K562 (cell line): Measurements from ENCODE around the gene OOSP1. TPM values are rescaled to one million over a fixed set of nuclear protein-coding genes. Genes with fewer than 3 reads are reported as not detected.

Experiments used
- ARID1B ChIP-seq: fragments of 450-650 bp; IDR thresholded peaks from 2 replicates; pipeline ENCODE4 v1.6.1; 2016; ENCODE audit warnings: antibody characterized with exemption, mild to moderate bottlenecking, inconsistent platforms
- CREB3 ChIP-seq: fragments of 450-650 bp; conservative IDR thresholded peaks from 2 replicates; pipeline ENCODE4 v1.6.1; 2016; ENCODE audit warnings: missing genetic modification characterization, low read depth, mild to moderate bottlenecking, missing compliant biosample characterization, moderate library complexity
- DACH1 ChIP-seq: fragments of 450-650 bp; IDR thresholded peaks from 2 replicates; pipeline ENCODE4 v1.6.1; 2018; ENCODE audit not compliant: partially characterized antibody
- ELF2 ChIP-seq: fragments of 250-450 bp; sonication (Bioruptor Pico); IDR thresholded peaks from 2 replicates; pipeline ENCODE4 v1.5.0; 2021; ENCODE audit warnings: mild to moderate bottlenecking
- FOSL1 ChIP-seq: fragments of 200-800 bp; sonication (Bioruptor generic); conservative IDR thresholded peaks from 2 replicates; pipeline ENCODE4 v1.6.1; 2016; ENCODE audit warnings: missing genetic modification characterization, missing compliant biosample characterization
- FOXA3 ChIP-seq, 2 experiments: fragments of 450-650 bp in 1 of 2; sonication (generic) in 1 of 2; formaldehyde crosslinking; IDR thresholded peaks in 1 of 2; conservative IDR thresholded peaks in 1 of 2; 2 replicates each; pipeline versions ENCODE4 v1.4.0 to v1.8.0; 2020 to 2022; ENCODE audit warnings: mild to moderate bottlenecking in 2 of 2, missing genetic modification reagents in 1 of 2
- JUN ChIP-seq, 2 experiments: sonication (generic) in 1 of 2; formaldehyde crosslinking in 1 of 2; IDR thresholded peaks; 2 replicates each; pipeline versions ENCODE4 v1.6.1 to v1.8.0; 2012 to 2022; ENCODE audit warnings: borderline replicate concordance in 2 of 2, mild to moderate bottlenecking in 2 of 2, improper control_type of control experiment in 1 of 2, low read depth in 1 of 2, low read length in 1 of 2, missing genetic modification reagents in 1 of 2
- KAT7 ChIP-seq: sonication (generic); formaldehyde crosslinking; IDR thresholded peaks from 2 replicates; pipeline ENCODE4 v1.8.0; 2022; ENCODE audit warnings: missing genetic modification reagents, mild to moderate bottlenecking, borderline replicate concordance
- MYNN ChIP-seq, 2 experiments: sonication (generic); formaldehyde crosslinking in 1 of 2; IDR thresholded peaks; 2 replicates each; pipeline versions ENCODE4 v1.5.0 to v1.6.1; 2016 to 2020; ENCODE audit warnings: antibody characterized with exemption in 1 of 2, missing genetic modification reagents in 1 of 2
- NFATC3 ChIP-seq: fragments of 450-650 bp; IDR thresholded peaks from 2 replicates; pipeline ENCODE4 v1.6.1; 2017; ENCODE audit warnings: mild to moderate bottlenecking
- NR4A1 ChIP-seq, 2 experiments: fragments of 250-450 bp in 1 of 2; fragments of 450-650 bp in 1 of 2; sonication (Bioruptor Pico) in 1 of 2; IDR thresholded peaks; 2 replicates each; pipeline versions ENCODE4 v1.4.0 to v1.6.1; 2016 to 2020; ENCODE audit warnings: mild to moderate bottlenecking in 2 of 2, missing compliant biosample characterization in 1 of 2, missing genetic modification characterization in 1 of 2, moderate library complexity in 1 of 2
- OTX1 ChIP-seq: fragments of 450-650 bp; formaldehyde crosslinking; IDR thresholded peaks from 2 replicates; pipeline ENCODE4 v1.4.0; 2022; ENCODE audit warnings: mild to moderate bottlenecking
- PCBP1 ChIP-seq: fragments of 200-400 bp; formaldehyde crosslinking; IDR thresholded peaks from 2 replicates; pipeline ENCODE4 v1.6.1; 2018; ENCODE audit warnings: mild to moderate bottlenecking, low read depth, low read length; ENCODE audit not compliant: poor library complexity, severe bottlenecking
- POLR2A ChIP-seq: fragments of 450-650 bp; conservative IDR thresholded peaks from 2 replicates; pipeline ENCODE4 v1.6.1; 2016
- POLR2AphosphoS5 ChIP-seq: IDR thresholded peaks from 2 replicates; pipeline ENCODE4 v1.6.1; 2011; ENCODE audit warnings: mild to moderate bottlenecking, low read depth, low read length, moderate library complexity; ENCODE audit not compliant: control insufficient read depth, insufficient read depth
- SMAD3 ChIP-seq: fragments of 450-650 bp; formaldehyde crosslinking; conservative IDR thresholded peaks from 2 replicates; pipeline ENCODE4 v1.4.0; 2020; ENCODE audit warnings: mild to moderate bottlenecking
- SRSF3 ChIP-seq: fragments of 200-400 bp; formaldehyde crosslinking; IDR thresholded peaks from 2 replicates; pipeline ENCODE4 v1.6.1; 2016; ENCODE audit warnings: mild to moderate bottlenecking, low read length, moderate library complexity; ENCODE audit not compliant: insufficient read depth
- ZBTB33 ChIP-seq: sonication (generic); formaldehyde crosslinking; IDR thresholded peaks from 2 replicates; pipeline ENCODE4 v1.8.1; 2023; ENCODE audit warnings: mild to moderate bottlenecking, missing genetic modification reagents
- ZNF354B ChIP-seq: fragments of 250-450 bp; sonication (Bioruptor Pico); IDR thresholded peaks from 2 replicates; pipeline ENCODE4 v1.4.0; 2020
- ZNF644 ChIP-seq: fragments of 200-800 bp; sonication (Bioruptor generic); IDR thresholded peaks from 2 replicates; pipeline ENCODE4 v1.6.1; 2016; ENCODE audit warnings: low read depth, missing genetic modification characterization, missing compliant biosample characterization
- polyA plus RNA-seq, 8 experiments: library from polyadenylated mRNA; depleted of rRNA in 4 of 8; stranded (reverse) in 5 of 8; unstranded in 3 of 8; fragments of >200 nt; fragmentation: Nextera tagmentation in 2 of 8; fragmentation: Illumina TruSeq in 1 of 8; extraction: Ambion mirVana in 2 of 8; extraction: Trizol in 1 of 8; gene quantifications; 2 replicates each; pipeline versions ENCODE4 v1.2.1 to v1.2.3, GENCODE V29; 2011 to 2014; ENCODE audit warnings: inconsistent platforms in 1 of 8, missing spikeins in 1 of 8
- total RNA-seq, 7 experiments: library from RNA; depleted of rRNA in 6 of 7; stranded (reverse); fragments of >200 nt in 6 of 7; fragmentation: Illumina TruSeq in 2 of 7; extraction: Trizol in 2 of 7; gene quantifications; 2 replicates each; pipeline versions ENCODE4 v1.2.1 to v1.2.3, GENCODE V29; 2011 to 2021; ENCODE audit warnings: low replicate concordance in 1 of 7
- TF ChIP-seq, protein P1 (sequence below): fragments of 450-650 bp; formaldehyde crosslinking; IDR thresholded peaks from 2 replicates; pipeline ENCODE4 v1.4.0; 2022; ENCODE audit warnings: mild to moderate bottlenecking, moderate library complexity
- TF ChIP-seq, protein P2 (sequence below): sonication (generic); formaldehyde crosslinking; IDR thresholded peaks from 2 replicates; pipeline ENCODE4 v1.9.0; 2022; ENCODE audit warnings: mild to moderate bottlenecking, missing genetic modification reagents

Gene OOSP1
- total and polyA plus RNA-seq, 9 of the 15 experiments (the other 6 are each of a cell fraction or from before 2014, with no cell fraction given): 0.14 to 3.0 (median 0.61) TPM

DNA sequence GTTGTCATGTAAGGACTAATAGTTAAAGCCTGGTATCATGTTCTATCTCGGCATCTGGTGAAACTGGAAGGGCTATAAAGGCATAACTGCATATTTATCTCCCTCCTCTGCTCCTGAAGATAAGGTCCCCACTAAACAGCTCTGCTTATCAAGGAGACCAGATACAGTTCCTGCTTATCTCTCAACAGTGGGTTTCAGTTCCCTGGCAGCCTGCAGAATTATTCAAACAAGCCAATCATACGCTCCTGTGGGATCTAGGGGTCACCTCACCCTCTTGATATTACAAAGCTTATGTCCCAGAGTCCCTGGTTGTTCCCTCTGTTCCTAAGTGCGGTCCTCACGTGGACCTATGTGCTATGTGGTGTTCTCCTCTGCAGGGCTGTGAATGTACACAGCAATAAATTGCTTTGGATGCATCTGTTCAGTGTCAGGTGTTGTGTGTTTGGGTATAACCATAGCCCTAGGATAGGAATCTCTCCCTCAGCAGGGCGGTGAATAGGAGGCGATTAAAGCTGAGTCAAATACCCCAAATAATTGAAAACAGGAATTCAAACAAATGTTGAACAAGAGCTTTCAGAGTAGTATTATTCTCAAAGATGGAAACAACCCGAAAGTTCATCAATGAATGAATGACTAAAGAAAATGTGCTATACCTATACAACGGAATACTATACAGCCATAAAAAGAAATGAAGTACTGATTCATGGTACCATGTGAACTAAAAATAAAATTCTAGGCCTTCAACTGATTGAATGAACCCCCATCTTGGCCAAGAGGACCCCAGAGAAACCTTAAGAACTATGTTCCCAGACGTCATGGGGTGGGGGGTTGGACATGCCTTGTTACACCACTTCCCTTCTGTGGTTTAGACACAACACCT, 22.5 kb downstream of the OOSP1 start (continued):
- TF ChIP-seq ZNF354B (peak; percentile 32; the same call in 1 of the 2 replicates), CREB3 (tag) (peak; percentile 59; the same call in 1 of the 2 replicates), MYNN (IDR thresholded peaks at IDR 0.05) (peak; percentile 89), MYNN (CRISPR knock-in tag; IDR thresholded peaks at IDR 0.05) (no peak), POLR2A (no peak), KAT7 (CRISPR knock-in tag) (0 out of 2 replicates have a peak, but pooled peaks have one; percentile 42), FOXA3 (CRISPR knock-in tag; conservative IDR thresholded peaks at IDR 0.05 in 1 of 2, IDR thresholded peaks at IDR 0.05 in 1 of 2) (peak in 1 of 2 experiments; percentile 73; a peak in 2 of 4 replicates), SMAD3 (CRISPR knock-in tag) (peak; percentile 95), NR4A1 (CRISPR knock-in tag; IDR thresholded peaks at IDR 0.05) (no peak), NR4A1 (tag; IDR thresholded peaks at IDR 0.05) (peak; percentile 95), POLR2AphosphoS5 (peak; percentile 99), JUN (IDR thresholded peaks at IDR 0.05; ENCODE audit: borderline replicate concordance, low read depth, low read length) (peak; percentile 47; the same call in 1 of the 2 replicates), JUN (CRISPR knock-in tag; IDR thresholded peaks at IDR 0.05; ENCODE audit: borderline replicate concordance) (no peak), PCBP1 (no peak), DACH1 (peak; percentile 19), ELF2 (CRISPR knock-in tag) (peak; percentile 58), ZBTB33 (CRISPR knock-in tag) (no peak), FOSL1 (tag) (peak; percentile 91), SRSF3 (no peak), ZNF644 (tag) (peak; percentile 98), ARID1B (peak; percentile 99), OTX1 (CRISPR knock-in tag) (peak; percentile 6; the same call in 1 of the 2 replicates), NFATC3 (peak; percentile 60; the same call in 1 of the 2 replicates)
- TF ChIP-seq, protein P1, sequence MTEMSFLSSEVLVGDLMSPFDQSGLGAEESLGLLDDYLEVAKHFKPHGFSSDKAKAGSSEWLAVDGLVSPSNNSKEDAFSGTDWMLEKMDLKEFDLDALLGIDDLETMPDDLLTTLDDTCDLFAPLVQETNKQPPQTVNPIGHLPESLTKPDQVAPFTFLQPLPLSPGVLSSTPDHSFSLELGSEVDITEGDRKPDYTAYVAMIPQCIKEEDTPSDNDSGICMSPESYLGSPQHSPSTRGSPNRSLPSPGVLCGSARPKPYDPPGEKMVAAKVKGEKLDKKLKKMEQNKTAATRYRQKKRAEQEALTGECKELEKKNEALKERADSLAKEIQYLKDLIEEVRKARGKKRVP (CRISPR knock-in tag): peak; percentile 85
- TF ChIP-seq, protein P2, sequence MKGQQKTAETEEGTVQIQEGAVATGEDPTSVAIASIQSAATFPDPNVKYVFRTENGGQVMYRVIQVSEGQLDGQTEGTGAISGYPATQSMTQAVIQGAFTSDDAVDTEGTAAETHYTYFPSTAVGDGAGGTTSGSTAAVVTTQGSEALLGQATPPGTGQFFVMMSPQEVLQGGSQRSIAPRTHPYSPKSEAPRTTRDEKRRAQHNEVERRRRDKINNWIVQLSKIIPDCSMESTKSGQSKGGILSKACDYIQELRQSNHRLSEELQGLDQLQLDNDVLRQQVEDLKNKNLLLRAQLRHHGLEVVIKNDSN (CRISPR knock-in tag): peak; percentile 23; the same call in 1 of the 2 replicates
